Activated naive CD4-positive, alpha-beta T cell (primary cell): Measurements from ENCODE around the gene THOP1.

ENCODE experiments used
- DNase-seq, 4 experiments: peaks; one replicate each; lab custom pipeline; 2025; lab: John Stamatoyannopoulos, UW

THOP1 gene

GRCh38 chr19:2854849-2855248 is 69.5 kb downstream of the THOP1 start:
- DNase-seq = no peak

- no peak for DNase-seq
Measured at GRCh38 chr19:2856457-2857050, 71.3 kb downstream of the THOP1 start.

- no peak for DNase-seq
Measured at GRCh38 chr19:2858864-2859263, 73.6 kb downstream of the THOP1 start.

- no peak for DNase-seq
Measured at GRCh38 chr19:2863816-2864215, 78.5 kb downstream of the THOP1 start.
